K562 (cell line): Measurements from ENCODE around the gene CMSS1. TPM values are rescaled to one million over a fixed set of nuclear protein-coding genes. Genes with fewer than 3 reads are reported as not detected.

ENCODE experiments used
- ATAC-seq: fragments of 200-7000 bp; cut with Tn5 transposase; 3 replicates; pipeline ENCODE4 v1.9.1; 2020; ENCODE audit warnings: moderate library complexity
- BruUV-seq: library from RNA; stranded (reverse); fragments of 400-500 nt; replicated peaks from 2 replicates; lab custom pipeline; 2021; lab: Mats Ljungman, UMichigan
- CTCF ChIA-PET: fragments of 300-600 bp; formaldehyde crosslinking; extraction: SDS; loops from one replicate; lab custom pipeline; 2021; ENCODE audit warnings: low intra/inter-chr PET ratio; lab: Yijun Ruan, JAX
- POLR2A ChIA-PET: fragments of 300-600, 350-650 bp; sonication (Branson Sonifier 250); formaldehyde crosslinking; extraction: SDS; loops from one replicate; lab custom pipeline; 2021; ENCODE audit warnings: antibody characterized with exemption, inconsistent platforms; lab: Yijun Ruan, JAX
- DNase-seq, 4 experiments: peaks; one replicate each; pipeline versions ENCODE4 v3.0.0 to v3.0.0-alpha.2; 2011 to 2018; ENCODE audit warnings: low spot score in 3 of 4, mixed read lengths in 3 of 4; ENCODE audit errors: extremely low read depth in 1 of 4
- FAIRE-seq: peaks from 2 replicates; lab custom pipeline; 2011; peaks lifted over from hg19 to GRCh38; lab: Jason Lieb, UNC
- H2AFZ ChIP-seq: 2 replicates; pipeline ENCODE4 v1.6.0; 2011; ENCODE audit warnings: low read depth, low read length, control low read depth, inconsistent platforms
- H3K27ac ChIP-seq: fragments of 200-600 bp; 3 replicates; pipeline ENCODE4 v1.8.0; 2011; ENCODE audit warnings: low read depth, mild to moderate bottlenecking, control low read depth, inconsistent platforms, low read length, moderate library complexity, mixed read lengths; ENCODE audit errors: extremely low read depth
- H3K27me3 ChIP-seq, 2 experiments: fragments of 300-600 bp in 1 of 2; 2 replicates in 1 of 2; 3 replicates in 1 of 2; pipeline versions ENCODE4 v1.6.0 to v1.8.0; 2011; ENCODE audit warnings: inconsistent platforms in 2 of 2, low read length in 2 of 2, mild to moderate bottlenecking in 1 of 2, mixed read lengths in 1 of 2, moderate library complexity in 1 of 2; ENCODE audit not compliant: control insufficient read depth in 2 of 2, insufficient read depth in 2 of 2
- H3K36me3 ChIP-seq: fragments of 300-600 bp; 3 replicates; pipeline ENCODE4 v1.8.0; 2011; ENCODE audit warnings: mild to moderate bottlenecking, low read length, inconsistent platforms; ENCODE audit not compliant: control insufficient read depth, insufficient read depth
- H3K4me1 ChIP-seq, 2 experiments: fragments of 200-600 bp in 1 of 2; replicated peaks in 1 of 2; 2 replicates in 1 of 2; 3 replicates in 1 of 2; pipeline versions ENCODE4 v1.5.1 to v1.8.0; 2011; ENCODE audit warnings: inconsistent platforms in 2 of 2, low read length in 2 of 2, mild to moderate bottlenecking in 1 of 2, mixed read lengths in 1 of 2, moderate library complexity in 1 of 2; ENCODE audit not compliant: control insufficient read depth in 2 of 2, insufficient read depth in 2 of 2
- H3K4me2 ChIP-seq: 2 replicates; pipeline ENCODE4 v1.6.1; 2011; ENCODE audit warnings: low read length, control low read depth, inconsistent platforms, mixed read lengths; ENCODE audit not compliant: insufficient read depth
- H3K4me3 ChIP-seq: fragments of 200-600 bp; sonication (generic), shearing (Covaris generic); 2 replicates; pipeline ENCODE4 v1.5.1; 2016; ENCODE audit warnings: control low read depth, inconsistent platforms
- H3K79me2 ChIP-seq: fragments of 200-600 bp; 3 replicates; pipeline ENCODE4 v1.8.0; 2011; ENCODE audit warnings: low read length, inconsistent platforms; ENCODE audit not compliant: control insufficient read depth, insufficient read depth
- H3K9ac ChIP-seq, 2 experiments: 2 replicates each; pipeline versions ENCODE4 v1.6.0 to v1.6.1; 2011; ENCODE audit warnings: low read depth in 2 of 2, low read length in 2 of 2, control low read depth in 1 of 2, inconsistent platforms in 1 of 2, mild to moderate bottlenecking in 1 of 2, mixed read lengths in 1 of 2; ENCODE audit not compliant: insufficient read depth in 1 of 2
- H3K9me1 ChIP-seq: one replicate; pipeline ENCODE4 v1.6.0; 2011; ENCODE audit warnings: inconsistent platforms, mild to moderate bottlenecking, low read length, moderate library complexity; ENCODE audit not compliant: control insufficient read depth, insufficient read depth
- H3K9me3 ChIP-seq: replicated peaks from 2 replicates; pipeline ENCODE4 v1.5.1; 2011; ENCODE audit warnings: low read depth, low read length, inconsistent platforms; ENCODE audit not compliant: control insufficient read depth, insufficient read depth
- H4K20me1 ChIP-seq: replicated peaks from 2 replicates; pipeline ENCODE4 v1.6.1; 2011; ENCODE audit warnings: low read length, inconsistent platforms, mixed read lengths; ENCODE audit not compliant: control insufficient read depth, insufficient read depth
- ARID4B ChIP-seq: sonication (generic); formaldehyde crosslinking; IDR thresholded peaks from 2 replicates; pipeline ENCODE4 v1.8.0; 2022; ENCODE audit warnings: mild to moderate bottlenecking, missing genetic modification reagents
- CBX3 ChIP-seq, 2 experiments: IDR thresholded peaks; 1 replicate in 1 of 2; 2 replicates in 1 of 2; pipeline ENCODE4 v1.6.1; 2012; ENCODE audit warnings: inconsistent platforms in 2 of 2, low read length in 2 of 2, borderline replicate concordance in 1 of 2, control low read depth in 1 of 2
- MLLT1 ChIP-seq, 2 experiments: fragments of 450-650 bp; IDR thresholded peaks; 2 replicates each; pipeline ENCODE4 v1.6.1; 2016
- RBM25 ChIP-seq: fragments of 200-400 bp; formaldehyde crosslinking; IDR thresholded peaks from 2 replicates; pipeline ENCODE4 v1.6.1; 2018; ENCODE audit warnings: low read length, low read depth, moderate library complexity; ENCODE audit not compliant: severe bottlenecking
- RNF219 ChIP-seq: fragments of 250-450 bp; sonication (Bioruptor Pico); IDR thresholded peaks from 2 replicates; pipeline ENCODE4 v1.5.0; 2022; ENCODE audit warnings: mild to moderate bottlenecking
- SMARCE1 ChIP-seq: fragments of 450-650 bp; IDR thresholded peaks from 2 replicates; pipeline ENCODE4 v1.7.1; 2016; ENCODE audit warnings: mild to moderate bottlenecking
- ZKSCAN8 ChIP-seq: fragments of 200-800 bp; sonication (Bioruptor generic); IDR thresholded peaks from 2 replicates; pipeline ENCODE4 v1.6.1; 2016; ENCODE audit warnings: missing genetic modification characterization, missing compliant biosample characterization
- ZNF217 ChIP-seq: sonication (generic); formaldehyde crosslinking; IDR thresholded peaks from 2 replicates; pipeline ENCODE4 v1.8.0; 2022; ENCODE audit warnings: mild to moderate bottlenecking, missing genetic modification reagents
- ZNF3 ChIP-seq: fragments of 250-450 bp; sonication (Bioruptor Pico); IDR thresholded peaks from 2 replicates; pipeline ENCODE4 v1.5.0; 2021; ENCODE audit warnings: mild to moderate bottlenecking, moderate library complexity
- ZNF324 ChIP-seq: fragments of 250-450 bp; sonication (Bioruptor Pico); IDR thresholded peaks from 2 replicates; pipeline ENCODE4 v1.4.0; 2020; ENCODE audit warnings: mild to moderate bottlenecking
- ZNF507 ChIP-seq: conservative IDR thresholded peaks from 2 replicates; pipeline ENCODE4 v1.6.1; 2017; ENCODE audit warnings: missing genetic modification characterization, missing compliant biosample characterization
- ZNF584 ChIP-seq: fragments of 200-800 bp; sonication (Bioruptor generic); IDR thresholded peaks from 2 replicates; pipeline ENCODE4 v1.6.1; 2016; ENCODE audit warnings: low read depth, mild to moderate bottlenecking, missing genetic modification characterization, missing compliant biosample characterization
- WGBS: fragments of 100-300 bp; shearing (Covaris generic); methylation state at CpG from one replicate; pipeline ENCODE4 v1.1.6; 2016; ENCODE audit warnings: low coverage, mixed read lengths; ENCODE audit not compliant: insufficient coverage; ENCODE audit errors: missing lambda C conversion rate; 5-methylcytosine and 5-hydroxymethylcytosine counted together
- in situ Hi-C: fragments of 300-500 bp; cut with MboI; formaldehyde crosslinking; loops from 4 replicates; pipeline ENCODE4 v1.15.0; 2018; ENCODE audit warnings: inconsistent platforms, mixed read lengths
- intact Hi-C: fragments of 100-400 bp; cut with micrococcal nuclease; formaldehyde crosslinking; loops from 2 replicates; pipeline ENCODE4 v1.14.2; 2022
- polyA plus RNA-seq, 8 experiments: library from polyadenylated mRNA; depleted of rRNA in 4 of 8; stranded (reverse) in 5 of 8; unstranded in 3 of 8; fragments of >200 nt; fragmentation: Nextera tagmentation in 2 of 8; fragmentation: Illumina TruSeq in 1 of 8; extraction: Ambion mirVana in 2 of 8; extraction: Trizol in 1 of 8; gene quantifications; 2 replicates each; pipeline versions ENCODE4 v1.2.1 to v1.2.3, GENCODE V29; 2011 to 2014; ENCODE audit warnings: inconsistent platforms in 1 of 8, missing spikeins in 1 of 8
- total RNA-seq, 7 experiments: library from RNA; depleted of rRNA in 6 of 7; stranded (reverse); fragments of >200 nt in 6 of 7; fragmentation: Illumina TruSeq in 2 of 7; extraction: Trizol in 2 of 7; gene quantifications; 2 replicates each; pipeline versions ENCODE4 v1.2.1 to v1.2.3, GENCODE V29; 2011 to 2021; ENCODE audit warnings: low replicate concordance in 1 of 7

The CMSS1 gene
- total and polyA plus RNA-seq, 9 of the 15 experiments (the other 6 are each of a cell fraction or from before 2014, with no cell fraction given): 46.9 to 109 (median 72.3) TPM

- no peak for TF ChIP-seq CBX3 (IDR thresholded peaks at IDR 0.05; ENCODE audit: borderline replicate concordance in 1 of 2, low read length in 2 of 2)
- TF ChIP-seq ZNF217 (CRISPR knock-in tag): no peak
- peak; percentile 98 for TF ChIP-seq RNF219 (CRISPR knock-in tag)
- no peak for TF ChIP-seq SMARCE1
These were observed 41.0 kb upstream of the CMSS1 start (continued) for GRCh38 chr3:99776516-99777209.

- Histone ChIP-seq H2AFZ (peak overlapping the region; percentile 64), H3K4me1 (peaks cover 0 to 12% of the 10 kb centered on the region in 2 experiments; a peak in 3 of 5 replicates), H3K79me2 (no peaks in the 10 kb centered on the region), H3K27me3 (no peaks in the 10 kb centered on the region), H3K27ac (peak overlapping the region; percentile 59; the same call in 2 of the 3 replicates), H3K9me1 (no peaks in the 10 kb centered on the region), H3K4me2 (peak overlapping the region; percentile 43; the same call in 1 of the 2 replicates), H3K9ac (no peak overlapping the region), H3K4me3 (no peak overlapping the region), H3K9me3 (no peaks in the 10 kb centered on the region), H4K20me1 (no peaks in the 10 kb centered on the region), H3K36me3 (no peaks in the 10 kb centered on the region)
- in situ Hi-C loops (no loop called here), intact Hi-C loops (no loop called here)
- CTCF ChIA-PET: interaction anchor here (0.7 kb wide), 1 partner anchor 160 kb away, joined by 3 read pairs; no protein-coding TSS in a partner anchor
- no TSS peak for BruUV-seq
- 44% methylated on average over 2 of the region's 2 CpGs for WGBS
- POLR2A ChIA-PET: interaction anchor here (0.8 to 1.8 kb wide), 3 partner anchors 12 to 15 kb away, joined by 3 to 6 read pairs (median 4); no protein-coding TSS in a partner anchor
- ATAC-seq: no peak
- DNase-seq: no peak
- FAIRE-seq: no peak
- TF ChIP-seq ARID4B (CRISPR knock-in tag) (no peak), ZNF507 (peak; percentile 30; the same call in 1 of the 2 replicates), MLLT1 (IDR thresholded peaks at IDR 0.05) (no peak), ZKSCAN8 (CRISPR knock-in tag) (peak; percentile 76; the same call in 1 of the 2 replicates), ZNF584 (CRISPR knock-in tag) (peak; percentile 97), ZNF3 (CRISPR knock-in tag) (peak; percentile 91; the same call in 1 of the 2 replicates), ZNF324 (CRISPR knock-in tag) (peak; percentile 3; the same call in 1 of the 2 replicates), RBM25 (no peak)
These were observed 40.5 kb upstream of the CMSS1 start for GRCh38 chr3:99777210-99777549.
